ENCODE results near the gene GPR21.

DNA sequence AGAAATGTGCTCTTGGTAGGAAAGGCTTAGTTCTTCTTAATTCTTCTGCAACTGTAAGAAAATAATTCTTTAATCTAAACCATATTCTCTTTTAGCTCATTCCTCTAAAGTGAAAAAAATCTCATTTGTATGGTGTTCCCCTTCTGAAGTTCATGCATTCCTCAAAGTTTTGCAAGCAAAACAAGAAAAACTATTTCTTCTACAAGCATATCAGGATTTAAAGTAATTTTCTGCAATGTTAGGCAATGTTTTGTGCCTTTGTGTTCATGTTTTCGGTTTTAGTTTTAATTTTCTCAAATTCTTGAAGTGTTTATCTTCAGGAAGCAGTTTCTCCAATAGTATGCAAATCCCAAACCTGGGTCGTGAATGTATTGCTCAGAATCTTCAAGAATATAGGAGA is 12.7 kb upstream of the GPR21 start:
- TF ChIP-seq EZH2 (IDR thresholded peaks at IDR 0.05; ENCODE audit: insufficient read depth, poor library complexity, severe bottlenecking) (no peak), EZH2phosphoT487 (IDR thresholded peaks at IDR 0.05; ENCODE audit: insufficient read depth, low read depth) (no peak)
